Peyer's patch (tissue), 4 donors: ENCODE results near the gene CDC42BPA. TPM values are rescaled to one million over a fixed set of nuclear protein-coding genes. Genes with fewer than 3 reads are reported as not detected.

ENCODE experiments used
- DNase-seq, 3 donors: peaks; one replicate each; pipeline ENCODE4 v3.0.0-alpha.2; 2017 to 2019
- H3K27ac ChIP-seq, 4 donors: fragments of 200-600 bp; sonication (generic); one replicate each; pipeline ENCODE4 v1.5.1; 2016 to 2019
- H3K27me3 ChIP-seq, 2 donors: fragments of 200-600 bp; sonication (generic); one replicate each; pipeline ENCODE4 v1.5.1; 2019
- H3K36me3 ChIP-seq, 3 donors: fragments of 200-600 bp; sonication (generic); one replicate each; pipeline ENCODE4 v1.5.1; 2016 to 2019
- H3K4me1 ChIP-seq, 4 donors: fragments of 200-600 bp; sonication (generic); one replicate each; pipeline ENCODE4 v1.5.1; 2016 to 2019
- H3K4me3 ChIP-seq, 4 donors: fragments of 200-600 bp; sonication (generic); 1 replicate in 3 of 4; 2 replicates in 1 of 4; pipeline ENCODE4 v1.5.1; 2016 to 2019; ENCODE audit warnings: mild to moderate bottlenecking in 1 of 4
- H3K9me3 ChIP-seq, 4 donors: fragments of 200-600 bp; sonication (generic); one replicate each; pipeline ENCODE4 v1.5.1; 2016 to 2019; ENCODE audit warnings: mild to moderate bottlenecking in 1 of 4
- CTCF ChIP-seq, 6 experiments: fragments of 450-650 bp in 4 of 6; fragments of 200-600 bp in 2 of 6; sonication (generic) in 1 of 6; IDR thresholded peaks; one replicate each; pipeline ENCODE4 v1.5.1; 2017 to 2019; ENCODE audit warnings: antibody characterized with exemption in 6 of 6, mild to moderate bottlenecking in 3 of 6, moderate library complexity in 1 of 6
- POLR2A ChIP-seq, 2 donors: fragments of 450-650 bp; IDR thresholded peaks; one replicate each; pipeline ENCODE4 v1.5.1; 2017; ENCODE audit warnings: antibody characterized with exemption in 2 of 2, mild to moderate bottlenecking in 2 of 2, moderate library complexity in 2 of 2
- total RNA-seq, 4 donors: library from RNA; depleted of rRNA; stranded (reverse); fragments of >200 nt; gene quantifications; one replicate each; pipeline ENCODE4 v1.1.0, GENCODE V29; 2016

The CDC42BPA gene
- total RNA-seq, 4 donors from 2014 or later = 49.3 to 107 (median 53.9) TPM

GRCh38 chr1:227300682-227301081, 17.6 kb downstream of the CDC42BPA start:
- Histone ChIP-seq H3K27ac (no peak overlapping the region), H3K4me3 (no peak overlapping the region)
- TF ChIP-seq POLR2A (IDR thresholded peaks at IDR 0.05) (no peak), CTCF (IDR thresholded peaks at IDR 0.05) (no peak)

GRCh38 chr1:227299688-227300087, 18.6 kb downstream of the CDC42BPA start:
- Histone ChIP-seq H3K36me3 (no peaks in the 10 kb centered on the region), H3K27me3 (no peaks in the 10 kb centered on the region), H3K4me3 (no peak overlapping the region), H3K4me1 (peaks cover 0 to 11% (median 0%) of the 10 kb centered on the region in 4 donors), H3K27ac (no peak overlapping the region), H3K9me3 (no peaks in the 10 kb centered on the region)
- TF ChIP-seq POLR2A (IDR thresholded peaks at IDR 0.05) = no peak
- no peak for TF ChIP-seq CTCF (IDR thresholded peaks at IDR 0.05)
- DNase-seq = no peak

More at GRCh38 chr1:227300682-227301081, 17.6 kb downstream of the CDC42BPA start:
- Histone ChIP-seq H3K27me3 (no peaks in the 10 kb centered on the region), H3K36me3 (no peaks in the 10 kb centered on the region), H3K4me1 (peaks cover 0 to 11% (median 0%) of the 10 kb centered on the region in 4 donors), H3K9me3 (no peaks in the 10 kb centered on the region)
- DNase-seq = no peak

- Histone ChIP-seq H3K9me3 (no peaks in the 10 kb centered on the region), H3K36me3 (no peaks in the 10 kb centered on the region), H3K27me3 (no peaks in the 10 kb centered on the region), H3K4me1 (peaks cover 0 to 11% (median 0%) of the 10 kb centered on the region in 4 donors), H3K27ac (peak overlapping the region in 1 of 4 donors; percentile 35), H3K4me3 (no peak overlapping the region)
- TF ChIP-seq POLR2A (IDR thresholded peaks at IDR 0.05) = no peak
- TF ChIP-seq CTCF (IDR thresholded peaks at IDR 0.05) = no peak
- no peak for DNase-seq
Observed at GRCh38 chr1:227299241-227299627, 19.1 kb downstream of the CDC42BPA start.

- TF ChIP-seq CTCF (IDR thresholded peaks at IDR 0.05) (no peak), POLR2A (IDR thresholded peaks at IDR 0.05) (no peak)
- peaks cover 0 to 11% (median 0%) of the 10 kb centered on the region in 4 donors for H3K4me1 ChIP-seq
- H3K27ac ChIP-seq = peak overlapping the region in 1 of 4 donors; percentile 35
- no peaks in the 10 kb centered on the region for H3K36me3 ChIP-seq
- no peaks in the 10 kb centered on the region for H3K9me3 ChIP-seq
- no peaks in the 10 kb centered on the region for H3K27me3 ChIP-seq
- no peak overlapping the region for H3K4me3 ChIP-seq
- no peak for DNase-seq
Observed at GRCh38 chr1:227298512-227299240, 19.6 kb downstream of the CDC42BPA start.

- Histone ChIP-seq H3K27ac (no peak overlapping the region), H3K27me3 (no peaks in the 10 kb centered on the region), H3K4me3 (no peak overlapping the region), H3K4me1 (peaks cover 0 to 11% (median 0%) of the 10 kb centered on the region in 4 donors), H3K36me3 (no peaks in the 10 kb centered on the region), H3K9me3 (no peaks in the 10 kb centered on the region)
- DNase-seq = no peak
- TF ChIP-seq CTCF (IDR thresholded peaks at IDR 0.05) (no peak), POLR2A (IDR thresholded peaks at IDR 0.05) (no peak)
Observed at GRCh38 chr1:227297073-227297793, 21.1 kb downstream of the CDC42BPA start.
